Esophagus muscularis mucosa (tissue), 4 donors: ENCODE data around the gene EGFL7.

Experiments
- EP300 ChIP-seq: sonication (generic); formaldehyde crosslinking; IDR thresholded peaks from one replicate; pipeline ENCODE4 v1.6.1; 2017; ENCODE audit warnings: antibody characterized with exemption
- POLR2A ChIP-seq: fragments of 450-650 bp; IDR thresholded peaks from one replicate; pipeline ENCODE4 v1.6.1; 2017; ENCODE audit warnings: antibody characterized with exemption, moderate library complexity, mild to moderate bottlenecking, low read depth
- POLR2AphosphoS5 ChIP-seq, 2 donors: sonication (generic); formaldehyde crosslinking; IDR thresholded peaks; one replicate each; pipeline ENCODE4 v1.6.1; 2017; ENCODE audit warnings: antibody characterized with exemption in 2 of 2
- TF ChIP-seq, protein P1 (sequence below), 3 experiments: fragments of 200-600 bp in 2 of 3; fragments of 450-650 bp in 1 of 3; sonication (generic) in 2 of 3; IDR thresholded peaks; one replicate each; pipeline ENCODE4 v1.5.1; 2017 to 2019; ENCODE audit warnings: antibody characterized with exemption in 3 of 3, mild to moderate bottlenecking in 2 of 3, moderate library complexity in 1 of 3

GRCh38 chr9:136659861-136660784 is 2.6 kb upstream of the EGFL7 start:
- TF ChIP-seq, protein P1, sequence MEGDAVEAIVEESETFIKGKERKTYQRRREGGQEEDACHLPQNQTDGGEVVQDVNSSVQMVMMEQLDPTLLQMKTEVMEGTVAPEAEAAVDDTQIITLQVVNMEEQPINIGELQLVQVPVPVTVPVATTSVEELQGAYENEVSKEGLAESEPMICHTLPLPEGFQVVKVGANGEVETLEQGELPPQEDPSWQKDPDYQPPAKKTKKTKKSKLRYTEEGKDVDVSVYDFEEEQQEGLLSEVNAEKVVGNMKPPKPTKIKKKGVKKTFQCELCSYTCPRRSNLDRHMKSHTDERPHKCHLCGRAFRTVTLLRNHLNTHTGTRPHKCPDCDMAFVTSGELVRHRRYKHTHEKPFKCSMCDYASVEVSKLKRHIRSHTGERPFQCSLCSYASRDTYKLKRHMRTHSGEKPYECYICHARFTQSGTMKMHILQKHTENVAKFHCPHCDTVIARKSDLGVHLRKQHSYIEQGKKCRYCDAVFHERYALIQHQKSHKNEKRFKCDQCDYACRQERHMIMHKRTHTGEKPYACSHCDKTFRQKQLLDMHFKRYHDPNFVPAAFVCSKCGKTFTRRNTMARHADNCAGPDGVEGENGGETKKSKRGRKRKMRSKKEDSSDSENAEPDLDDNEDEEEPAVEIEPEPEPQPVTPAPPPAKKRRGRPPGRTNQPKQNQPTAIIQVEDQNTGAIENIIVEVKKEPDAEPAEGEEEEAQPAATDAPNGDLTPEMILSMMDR (IDR thresholded peaks at IDR 0.05), result no peak
- TF ChIP-seq POLR2A (no peak), POLR2AphosphoS5 (IDR thresholded peaks at IDR 0.05) (no peak), EP300 (no peak)
